ENCODE data around the gene CCNI2.

- TF ChIP-seq CTCF (IDR thresholded peaks at IDR 0.05) (no peak), ZFX (IDR thresholded peaks at IDR 0.05; ENCODE audit: borderline replicate concordance) (no peak)
These were observed 4.8 kb downstream of the CCNI2 start for GRCh38 chr5:132751971-132752580.

Measured in 22Rv1 (cell line).